GM18909 (cell line): ENCODE results near the gene AKAP10.
"Not testable (repeated sequence)": the region's sequence is repeated elsewhere in the genome, so short reads cannot be mapped to it uniquely, and the experiment has no call there.

Source experiments
- ATAC-seq: cut with Tn5 transposase; IDR thresholded peaks from one replicate; pipeline ENCODE4 v1.9.1; 2021; ENCODE audit warnings: mild to moderate bottlenecking; ENCODE audit not compliant: unreplicated experiment, poor library complexity

Gene AKAP10

GRCh38 chr17:19979917-19980770 is 2.5 kb upstream of the AKAP10 start:
- ATAC-seq, result no peak

GRCh38 chr17:19978805-19979211 is 1.2 kb upstream of the AKAP10 start:
- no peak for ATAC-seq

- peak; percentile 31 for ATAC-seq
Observed at GRCh38 chr17:19978209-19978802, 678 bp upstream of the AKAP10 start.

- no peak for ATAC-seq
Observed at GRCh38 chr17:19975601-19976000, 2.0 kb downstream of the AKAP10 start.

- ATAC-seq, result no peak
Observed at GRCh38 chr17:19973156-19973555, 4.5 kb downstream of the AKAP10 start.

- not testable (repeated sequence) for ATAC-seq
Observed at GRCh38 chr17:19962954-19963353, 14.7 kb downstream of the AKAP10 start.

- ATAC-seq, result no peak
Observed at GRCh38 chr17:19958023-19958422, 19.6 kb downstream of the AKAP10 start.

- no peak for ATAC-seq
Observed at GRCh38 chr17:19955099-19955498, 22.5 kb downstream of the AKAP10 start.

- not testable (repeated sequence) for ATAC-seq
Observed at GRCh38 chr17:19951411-19951810, 26.2 kb downstream of the AKAP10 start.

- ATAC-seq, result not testable (repeated sequence)
Observed at GRCh38 chr17:19950624-19951195, 26.9 kb downstream of the AKAP10 start.

- no peak for ATAC-seq
Observed at GRCh38 chr17:19948116-19948943, 29.3 kb downstream of the AKAP10 start.

- no peak for ATAC-seq
Observed at GRCh38 chr17:19946921-19947320, 30.7 kb downstream of the AKAP10 start.

- ATAC-seq, result no peak
Observed at GRCh38 chr17:19945009-19945626, 32.5 kb downstream of the AKAP10 start.

GRCh38 chr17:19943599-19943998 is 34.0 kb downstream of the AKAP10 start:
- ATAC-seq, result no peak

GRCh38 chr17:19943026-19943425 is 34.6 kb downstream of the AKAP10 start:
- no peak for ATAC-seq

- no peak for ATAC-seq
Observed at GRCh38 chr17:19940722-19941464, 36.7 kb downstream of the AKAP10 start.

GRCh38 chr17:19939993-19940721 is 37.5 kb downstream of the AKAP10 start:
- no peak for ATAC-seq

- no peak for ATAC-seq
Observed at GRCh38 chr17:19938736-19939135, 38.9 kb downstream of the AKAP10 start.

GRCh38 chr17:19937522-19937921 is 40.1 kb downstream of the AKAP10 start:
- ATAC-seq, result no peak
